Measurements from ENCODE around the gene RNF115.

DNA sequence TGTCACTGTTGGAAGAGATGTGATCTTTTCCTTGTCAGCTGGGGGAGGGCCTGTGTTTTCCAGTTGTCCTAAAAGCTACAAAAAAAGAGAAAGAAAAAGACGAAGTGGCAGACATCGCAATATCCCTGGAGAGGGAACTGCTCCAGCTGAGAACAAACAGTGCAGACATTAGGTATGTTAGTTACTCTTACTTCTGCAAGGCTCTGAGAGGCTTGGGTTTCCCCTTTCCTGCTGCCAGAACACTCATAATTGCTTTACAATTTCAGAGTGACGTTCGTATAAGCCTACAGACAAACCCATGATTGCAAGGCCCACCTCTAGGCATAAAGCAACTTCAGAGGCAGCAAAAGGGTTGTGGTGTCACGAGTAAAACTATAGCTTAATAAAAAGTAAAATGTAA, 73.5 kb downstream of the RNF115 start:
- TF ChIP-seq, protein P1, sequence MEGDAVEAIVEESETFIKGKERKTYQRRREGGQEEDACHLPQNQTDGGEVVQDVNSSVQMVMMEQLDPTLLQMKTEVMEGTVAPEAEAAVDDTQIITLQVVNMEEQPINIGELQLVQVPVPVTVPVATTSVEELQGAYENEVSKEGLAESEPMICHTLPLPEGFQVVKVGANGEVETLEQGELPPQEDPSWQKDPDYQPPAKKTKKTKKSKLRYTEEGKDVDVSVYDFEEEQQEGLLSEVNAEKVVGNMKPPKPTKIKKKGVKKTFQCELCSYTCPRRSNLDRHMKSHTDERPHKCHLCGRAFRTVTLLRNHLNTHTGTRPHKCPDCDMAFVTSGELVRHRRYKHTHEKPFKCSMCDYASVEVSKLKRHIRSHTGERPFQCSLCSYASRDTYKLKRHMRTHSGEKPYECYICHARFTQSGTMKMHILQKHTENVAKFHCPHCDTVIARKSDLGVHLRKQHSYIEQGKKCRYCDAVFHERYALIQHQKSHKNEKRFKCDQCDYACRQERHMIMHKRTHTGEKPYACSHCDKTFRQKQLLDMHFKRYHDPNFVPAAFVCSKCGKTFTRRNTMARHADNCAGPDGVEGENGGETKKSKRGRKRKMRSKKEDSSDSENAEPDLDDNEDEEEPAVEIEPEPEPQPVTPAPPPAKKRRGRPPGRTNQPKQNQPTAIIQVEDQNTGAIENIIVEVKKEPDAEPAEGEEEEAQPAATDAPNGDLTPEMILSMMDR (conservative IDR thresholded peaks at IDR 0.05): no peak
- no peak for TF ChIP-seq EZH2 (IDR thresholded peaks at IDR 0.05; ENCODE audit: low read depth)
